ENCODE measurements around the gene OR5P2. TPM values are rescaled to one million over a fixed set of nuclear protein-coding genes. Genes with fewer than 3 reads are reported as not detected.

The OR5P2 gene
- total RNA-seq, 1 experiment from 2014 or later: not detected

- Histone ChIP-seq H3K27ac (ENCODE audit: low read length) (no peak overlapping the region), H3K4me1 (ENCODE audit: control insufficient read depth, insufficient read depth, low read length) (no peaks in the 10 kb centered on the region), H3K36me3 (ENCODE audit: control insufficient read depth, insufficient read depth, low read length) (no peaks in the 10 kb centered on the region), H3K4me3 (ENCODE audit: low read depth in 2 of 2, low read length in 2 of 2) (no peak overlapping the region), H3K27me3 (ENCODE audit: control insufficient read depth, insufficient read depth, low read length) (no peaks in the 10 kb centered on the region), H3K9me3 (ENCODE audit: control insufficient read depth, insufficient read depth, low read depth, low read length) (no peaks in the 10 kb centered on the region)
- in situ Hi-C loops (cut with HindIII; ENCODE audit: low pct_unique_long_range_greater_than_20kb, low sequenced_read_pairs): no loop called here
- DNase-seq (ENCODE audit: low read depth, low spot score): no peak
- CTCF ChIA-PET: no interaction called here
- POLR2A ChIA-PET: no interaction called here
- intact Hi-C loops (cut with micrococcal nuclease; ENCODE audit: unreplicated experiment): no loop called here
- TF ChIP-seq, protein P1, sequence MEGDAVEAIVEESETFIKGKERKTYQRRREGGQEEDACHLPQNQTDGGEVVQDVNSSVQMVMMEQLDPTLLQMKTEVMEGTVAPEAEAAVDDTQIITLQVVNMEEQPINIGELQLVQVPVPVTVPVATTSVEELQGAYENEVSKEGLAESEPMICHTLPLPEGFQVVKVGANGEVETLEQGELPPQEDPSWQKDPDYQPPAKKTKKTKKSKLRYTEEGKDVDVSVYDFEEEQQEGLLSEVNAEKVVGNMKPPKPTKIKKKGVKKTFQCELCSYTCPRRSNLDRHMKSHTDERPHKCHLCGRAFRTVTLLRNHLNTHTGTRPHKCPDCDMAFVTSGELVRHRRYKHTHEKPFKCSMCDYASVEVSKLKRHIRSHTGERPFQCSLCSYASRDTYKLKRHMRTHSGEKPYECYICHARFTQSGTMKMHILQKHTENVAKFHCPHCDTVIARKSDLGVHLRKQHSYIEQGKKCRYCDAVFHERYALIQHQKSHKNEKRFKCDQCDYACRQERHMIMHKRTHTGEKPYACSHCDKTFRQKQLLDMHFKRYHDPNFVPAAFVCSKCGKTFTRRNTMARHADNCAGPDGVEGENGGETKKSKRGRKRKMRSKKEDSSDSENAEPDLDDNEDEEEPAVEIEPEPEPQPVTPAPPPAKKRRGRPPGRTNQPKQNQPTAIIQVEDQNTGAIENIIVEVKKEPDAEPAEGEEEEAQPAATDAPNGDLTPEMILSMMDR (IDR thresholded peaks at IDR 0.05): no peak
- no peak for TF ChIP-seq TCF7L2 (IDR thresholded peaks at IDR 0.05; ENCODE audit: low read depth, low read length)
- no peak for TF ChIP-seq POLR2AphosphoS5 (IDR thresholded peaks at IDR 0.05; ENCODE audit: low read depth, low read length)
- no peak for TF ChIP-seq SIN3A (IDR thresholded peaks at IDR 0.05; ENCODE audit: borderline replicate concordance, insufficient read depth, low read depth, low read length)
- TF ChIP-seq, protein P2, sequence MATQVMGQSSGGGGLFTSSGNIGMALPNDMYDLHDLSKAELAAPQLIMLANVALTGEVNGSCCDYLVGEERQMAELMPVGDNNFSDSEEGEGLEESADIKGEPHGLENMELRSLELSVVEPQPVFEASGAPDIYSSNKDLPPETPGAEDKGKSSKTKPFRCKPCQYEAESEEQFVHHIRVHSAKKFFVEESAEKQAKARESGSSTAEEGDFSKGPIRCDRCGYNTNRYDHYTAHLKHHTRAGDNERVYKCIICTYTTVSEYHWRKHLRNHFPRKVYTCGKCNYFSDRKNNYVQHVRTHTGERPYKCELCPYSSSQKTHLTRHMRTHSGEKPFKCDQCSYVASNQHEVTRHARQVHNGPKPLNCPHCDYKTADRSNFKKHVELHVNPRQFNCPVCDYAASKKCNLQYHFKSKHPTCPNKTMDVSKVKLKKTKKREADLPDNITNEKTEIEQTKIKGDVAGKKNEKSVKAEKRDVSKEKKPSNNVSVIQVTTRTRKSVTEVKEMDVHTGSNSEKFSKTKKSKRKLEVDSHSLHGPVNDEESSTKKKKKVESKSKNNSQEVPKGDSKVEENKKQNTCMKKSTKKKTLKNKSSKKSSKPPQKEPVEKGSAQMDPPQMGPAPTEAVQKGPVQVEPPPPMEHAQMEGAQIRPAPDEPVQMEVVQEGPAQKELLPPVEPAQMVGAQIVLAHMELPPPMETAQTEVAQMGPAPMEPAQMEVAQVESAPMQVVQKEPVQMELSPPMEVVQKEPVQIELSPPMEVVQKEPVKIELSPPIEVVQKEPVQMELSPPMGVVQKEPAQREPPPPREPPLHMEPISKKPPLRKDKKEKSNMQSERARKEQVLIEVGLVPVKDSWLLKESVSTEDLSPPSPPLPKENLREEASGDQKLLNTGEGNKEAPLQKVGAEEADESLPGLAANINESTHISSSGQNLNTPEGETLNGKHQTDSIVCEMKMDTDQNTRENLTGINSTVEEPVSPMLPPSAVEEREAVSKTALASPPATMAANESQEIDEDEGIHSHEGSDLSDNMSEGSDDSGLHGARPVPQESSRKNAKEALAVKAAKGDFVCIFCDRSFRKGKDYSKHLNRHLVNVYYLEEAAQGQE (IDR thresholded peaks at IDR 0.05; ENCODE audit: insufficient read depth in 1 of 2, low read depth in 2 of 2, low read length in 1 of 2): no peak
- no peak for ATAC-seq
- no TSS peak for BruUV-seq (replicated peaks)
Measured at GRCh38 chr11:7844986-7845385, 48.2 kb upstream of the OR5P2 start.

GRCh38 chr11:7844521-7844920 lies 47.8 kb upstream of the OR5P2 start:
- no peak for TF ChIP-seq POLR2AphosphoS5 (IDR thresholded peaks at IDR 0.05; ENCODE audit: low read depth, low read length)
- no peak for TF ChIP-seq SIN3A (IDR thresholded peaks at IDR 0.05; ENCODE audit: borderline replicate concordance, insufficient read depth, low read depth, low read length)
- TF ChIP-seq, protein P1 (IDR thresholded peaks at IDR 0.05): no peak
- TF ChIP-seq, protein P2 (IDR thresholded peaks at IDR 0.05; ENCODE audit: insufficient read depth in 1 of 2, low read depth in 2 of 2, low read length in 1 of 2): no peak
- TF ChIP-seq TCF7L2 (IDR thresholded peaks at IDR 0.05; ENCODE audit: low read depth, low read length): no peak
- Histone ChIP-seq H3K4me3 (ENCODE audit: low read depth in 2 of 2, low read length in 2 of 2) (no peak overlapping the region), H3K36me3 (ENCODE audit: control insufficient read depth, insufficient read depth, low read length) (no peaks in the 10 kb centered on the region), H3K27me3 (ENCODE audit: control insufficient read depth, insufficient read depth, low read length) (no peaks in the 10 kb centered on the region), H3K4me1 (ENCODE audit: control insufficient read depth, insufficient read depth, low read length) (no peaks in the 10 kb centered on the region), H3K27ac (ENCODE audit: low read length) (no peak overlapping the region), H3K9me3 (ENCODE audit: control insufficient read depth, insufficient read depth, low read depth, low read length) (no peaks in the 10 kb centered on the region)
- ChIA-PET POLR2A (no interaction called here), CTCF (no interaction called here)
- in situ Hi-C loops (cut with HindIII; ENCODE audit: low pct_unique_long_range_greater_than_20kb, low sequenced_read_pairs): no loop called here
- DNase-seq (ENCODE audit: low read depth, low spot score) (no peak), ATAC-seq (peak; percentile 53; the same call in 1 of the 2 replicates)
- BruUV-seq (replicated peaks): no TSS peak
- intact Hi-C loops (cut with micrococcal nuclease; ENCODE audit: unreplicated experiment): no loop called here

All from Panc1 (cell line).